ENCODE data around the gene BMPR1B.

BMPR1B gene

GRCh38 chr4:95000076-95000648 lies 242.4 kb downstream of the BMPR1B start:
- no peak for TF ChIP-seq CTCF (conservative IDR thresholded peaks at IDR 0.05; ENCODE audit: low read depth, low read length)
- DNase-seq (ENCODE audit: low read depth) = peak; percentile 27
- peak overlapping the region; percentile 6 for H3K4me3 ChIP-seq (ENCODE audit: low read depth, low read length)

GRCh38 chr4:95004912-95005311 lies 247.2 kb downstream of the BMPR1B start:
- no peak overlapping the region for H3K4me3 ChIP-seq (ENCODE audit: low read depth, low read length)
- no peak for TF ChIP-seq CTCF (conservative IDR thresholded peaks at IDR 0.05; ENCODE audit: low read depth, low read length)
- DNase-seq (ENCODE audit: low read depth) = no peak

GRCh38 chr4:95007998-95008397 lies 250.2 kb downstream of the BMPR1B start:
- no peak for TF ChIP-seq CTCF (conservative IDR thresholded peaks at IDR 0.05; ENCODE audit: low read depth, low read length)
- H3K4me3 ChIP-seq (ENCODE audit: low read depth, low read length) = no peak overlapping the region
- no peak for DNase-seq (ENCODE audit: low read depth)

- TF ChIP-seq CTCF (conservative IDR thresholded peaks at IDR 0.05; ENCODE audit: low read depth, low read length) = no peak
- DNase-seq (ENCODE audit: low read depth) = peak; percentile 66
- H3K4me3 ChIP-seq (ENCODE audit: low read depth, low read length) = no peak overlapping the region
These were observed 255.5 kb downstream of the BMPR1B start for GRCh38 chr4:95013236-95013635.

GRCh38 chr4:95014068-95014467 lies 256.3 kb downstream of the BMPR1B start:
- DNase-seq (ENCODE audit: low read depth) = no peak
- H3K4me3 ChIP-seq (ENCODE audit: low read depth, low read length) = no peak overlapping the region
- TF ChIP-seq CTCF (conservative IDR thresholded peaks at IDR 0.05; ENCODE audit: low read depth, low read length) = no peak

- TF ChIP-seq CTCF (conservative IDR thresholded peaks at IDR 0.05; ENCODE audit: low read depth, low read length) = no peak
- no peak for DNase-seq (ENCODE audit: low read depth)
- no peak overlapping the region for H3K4me3 ChIP-seq (ENCODE audit: low read depth, low read length)
These were observed 259.7 kb downstream of the BMPR1B start for GRCh38 chr4:95017305-95018064.

- DNase-seq (ENCODE audit: low read depth) = no peak
- no peak overlapping the region for H3K4me3 ChIP-seq (ENCODE audit: low read depth, low read length)
- no peak for TF ChIP-seq CTCF (conservative IDR thresholded peaks at IDR 0.05; ENCODE audit: low read depth, low read length)
These were observed 261.0 kb downstream of the BMPR1B start for GRCh38 chr4:95018785-95019184.

Data from choroid plexus epithelial cell (primary cell).